NCI-H1105 (cell line): ENCODE measurements around the gene LOXL1.

Experiments
- DNase-seq: peaks from one replicate; lab custom pipeline; 2025; lab: John Stamatoyannopoulos, UW

LOXL1 gene

GRCh38 chr15:73993211-73993994 is 67.1 kb downstream of the LOXL1 start:
- no peak for DNase-seq

GRCh38 chr15:73994413-73994883 is 68.2 kb downstream of the LOXL1 start, which contains the start of gene PML:
Gene PML (plus strand): TSS chr15:73994716. CDS start chr15:73994813, 97 bp downstream.
- peak; percentile 77 for DNase-seq

- DNase-seq, result no peak
Measured at GRCh38 chr15:73994912-73995622, 68.8 kb downstream of the LOXL1 start.

GRCh38 chr15:73996267-73996666 is 70.0 kb downstream of the LOXL1 start:
- DNase-seq, result no peak

GRCh38 chr15:73996939-73997338 is 70.7 kb downstream of the LOXL1 start:
- DNase-seq, result no peak

GRCh38 chr15:73997986-73998385 is 71.7 kb downstream of the LOXL1 start:
- no peak for DNase-seq
